Vagina (tissue), 2 donors: ENCODE measurements around the gene PCBD2.

Experiments used
- CTCF ChIP-seq, 3 experiments: fragments of 450-650 bp in 2 of 3; fragments of 200-600 bp in 1 of 3; sonication (generic) in 1 of 3; IDR thresholded peaks; one replicate each; pipeline ENCODE4 v1.5.1; 2017 to 2019; ENCODE audit warnings: antibody characterized with exemption in 3 of 3, mild to moderate bottlenecking in 2 of 3, moderate library complexity in 2 of 3
- POLR2A ChIP-seq, 2 donors: fragments of 450-650 bp; IDR thresholded peaks; one replicate each; pipeline ENCODE4 v1.6.1; 2017; ENCODE audit warnings: antibody characterized with exemption in 2 of 2, mild to moderate bottlenecking in 2 of 2, moderate library complexity in 2 of 2

GRCh38 chr5:134891473-134891872 lies 13.5 kb upstream of the PCBD2 start:
- TF ChIP-seq CTCF (IDR thresholded peaks at IDR 0.05) (no peak), POLR2A (IDR thresholded peaks at IDR 0.05) (no peak)
